HG03196 (cell line): ENCODE data around the gene OSBPL3.
A peak's percentile ranks its signal among the peaks of the same experiment; 100 is the strongest.

Experiments used
- ATAC-seq: cut with Tn5 transposase; IDR thresholded peaks from one replicate; pipeline ENCODE4 v1.9.1; 2021; ENCODE audit not compliant: unreplicated experiment

OSBPL3 gene

DNA sequence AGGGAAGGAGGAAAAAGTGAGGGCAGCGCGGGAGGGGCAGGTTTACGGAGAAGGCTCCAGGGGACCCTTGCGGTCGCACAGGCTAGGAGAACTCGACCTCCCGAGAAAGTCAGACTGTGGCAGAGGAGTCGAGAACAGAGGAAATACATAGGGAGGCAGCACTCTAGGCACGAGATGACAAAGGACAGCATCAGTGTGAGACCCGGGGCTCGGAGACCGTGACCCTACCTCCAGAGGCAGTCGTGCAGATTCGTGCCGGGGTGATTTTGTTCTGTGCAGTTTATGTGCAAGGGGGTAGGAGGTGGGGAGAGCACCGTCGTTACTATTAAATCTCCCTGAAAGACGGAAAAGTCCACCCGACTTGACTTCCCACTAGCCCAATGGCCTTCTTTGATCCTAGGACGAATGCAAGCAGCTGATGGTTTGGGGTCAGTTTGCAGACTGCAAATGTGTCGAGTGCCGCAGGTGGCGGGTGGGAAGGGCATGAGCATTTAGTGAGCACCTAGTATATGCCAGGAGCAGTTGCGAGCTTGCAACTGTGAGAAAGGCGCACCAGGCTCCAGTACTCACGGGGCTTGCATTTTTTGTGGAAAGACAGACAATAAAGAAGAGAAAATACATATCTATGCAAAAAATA lies 674 bp upstream of the OSBPL3 start:
- ATAC-seq: peak; percentile 18

DNA sequence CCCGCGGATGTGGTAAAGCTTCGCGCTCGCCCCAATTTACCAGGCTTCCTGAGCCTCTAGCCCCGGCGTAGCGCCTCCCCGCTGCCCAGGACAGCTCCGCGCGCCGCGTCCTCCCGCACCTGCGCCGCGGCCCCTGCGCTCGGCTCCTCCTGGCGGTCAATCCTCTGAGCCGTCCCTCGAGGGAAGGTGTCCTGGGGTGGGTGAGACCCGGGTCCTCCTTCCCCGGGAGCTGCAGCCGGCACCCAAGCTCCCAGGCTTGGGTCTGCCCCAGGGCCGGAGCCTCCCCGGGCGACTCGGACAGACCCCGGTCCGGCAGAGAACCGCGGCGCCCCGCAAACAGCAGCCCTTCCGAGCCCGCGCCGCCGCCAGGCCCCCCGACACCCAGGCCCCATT lies 512 bp downstream of the OSBPL3 start:
- peak; percentile 37 for ATAC-seq

DNA sequence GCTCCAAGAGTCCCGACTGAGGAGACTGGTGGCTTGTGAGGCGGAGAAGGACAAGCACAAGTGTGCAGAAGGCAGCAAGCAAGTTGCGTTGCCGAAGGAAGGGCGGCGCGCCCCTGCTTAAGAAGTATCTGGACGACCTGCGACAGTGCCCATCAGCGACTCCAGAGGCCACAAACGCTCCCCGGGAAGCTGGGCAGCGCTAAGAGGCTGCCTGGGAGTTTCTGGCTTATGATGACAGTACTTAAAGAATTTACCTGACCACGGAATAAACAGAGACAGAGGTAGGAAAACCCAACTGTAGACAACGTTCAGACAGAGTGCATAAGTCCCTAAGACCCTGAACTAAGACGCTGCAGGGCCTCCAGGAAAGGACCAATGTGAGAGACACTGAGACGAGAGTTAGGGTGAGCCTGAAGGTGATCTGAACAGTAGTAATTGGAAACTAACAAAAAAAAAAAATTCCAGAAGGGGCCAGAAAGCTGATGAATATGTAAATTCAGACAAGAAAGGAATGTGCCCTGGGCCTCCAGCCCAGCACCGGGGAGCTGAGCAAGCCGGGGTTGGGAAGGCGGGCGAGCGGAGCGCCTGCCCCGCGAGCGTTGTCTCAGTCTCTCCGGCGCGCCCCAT lies 1.0 kb downstream of the OSBPL3 start:
- no peak for ATAC-seq

DNA sequence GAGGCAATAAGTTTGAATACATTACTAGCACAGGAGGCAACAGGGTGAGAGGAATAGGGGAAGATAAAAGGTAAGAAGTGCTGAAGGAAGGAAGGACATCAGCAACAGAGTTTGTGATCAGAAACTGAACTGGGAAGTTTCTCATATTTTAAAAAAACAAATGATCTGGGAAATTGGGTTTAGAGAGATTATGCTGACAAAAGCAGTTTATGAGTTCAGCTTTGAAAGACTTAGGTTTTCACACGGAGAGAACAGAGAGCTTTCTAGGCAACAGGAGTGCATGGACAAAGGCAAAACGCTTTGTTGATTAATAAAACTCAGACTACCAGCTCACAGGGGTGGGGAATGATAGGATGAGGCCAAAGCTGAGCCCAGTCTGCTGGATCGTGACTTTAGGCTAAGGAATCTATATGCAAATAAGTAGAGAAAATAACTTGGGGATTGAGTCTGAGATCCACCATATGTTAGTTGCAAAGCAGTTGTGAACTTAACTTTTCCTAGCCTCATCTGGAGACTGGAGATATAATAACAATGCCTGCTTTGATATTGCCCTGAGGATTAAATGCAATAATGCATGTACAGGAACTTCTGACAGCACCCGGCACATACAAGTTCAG lies 4.2 kb downstream of the OSBPL3 start:
- no peak for ATAC-seq

DNA sequence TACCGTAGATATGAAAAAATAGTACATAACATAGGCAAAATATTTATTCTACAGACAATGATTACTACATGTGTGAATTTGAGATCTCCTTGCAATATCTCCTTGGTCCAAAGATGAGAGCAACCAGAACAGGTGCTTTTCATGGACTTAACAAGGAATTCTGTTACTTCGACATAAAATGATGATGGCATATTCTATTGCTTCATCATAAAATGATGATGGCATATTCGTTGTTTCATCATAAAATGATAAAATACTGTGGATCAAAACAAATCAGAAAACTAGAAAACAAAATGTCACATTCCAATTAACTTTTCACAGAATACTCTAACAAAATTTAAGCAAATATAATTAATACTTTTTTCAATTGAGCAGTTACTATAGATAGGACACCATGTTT lies 4.8 kb downstream of the OSBPL3 start:
- ATAC-seq: no peak

DNA sequence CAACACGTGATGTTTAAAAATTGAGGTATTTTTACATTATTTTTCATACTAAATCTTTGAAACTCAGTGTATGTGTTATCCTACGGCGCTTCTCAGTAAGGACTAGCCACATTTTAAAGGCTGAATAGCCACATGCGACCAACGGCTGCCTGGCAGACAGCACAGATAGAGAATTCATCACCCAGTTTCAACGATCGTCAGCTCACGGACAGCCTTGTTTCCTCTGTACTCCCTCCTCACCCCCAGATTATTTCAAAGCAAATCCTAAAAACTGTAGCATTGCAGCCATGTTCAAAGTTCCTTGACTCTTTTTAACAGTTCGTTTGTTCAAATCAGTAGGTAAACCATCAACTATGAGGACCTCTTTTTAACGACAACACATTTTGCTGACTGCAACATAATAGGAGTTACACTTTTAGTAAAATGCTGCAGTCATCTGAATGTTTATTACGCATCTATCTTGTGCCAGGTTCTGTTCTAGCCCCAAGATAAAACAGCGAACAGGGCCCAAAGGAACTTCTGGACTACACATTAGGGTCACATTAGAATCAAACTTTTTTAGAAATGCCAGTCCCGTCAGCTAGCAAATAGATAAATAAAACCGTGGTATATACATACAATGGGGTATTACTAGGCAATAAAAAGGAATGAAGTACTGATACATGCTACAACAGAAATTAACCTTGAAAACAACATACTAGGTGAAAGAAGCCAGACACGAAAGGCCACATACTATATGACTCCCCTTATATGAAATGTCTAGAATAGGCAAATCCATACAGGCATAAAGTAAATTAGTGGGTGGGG lies 5.7 kb downstream of the OSBPL3 start:
- ATAC-seq: no peak

DNA sequence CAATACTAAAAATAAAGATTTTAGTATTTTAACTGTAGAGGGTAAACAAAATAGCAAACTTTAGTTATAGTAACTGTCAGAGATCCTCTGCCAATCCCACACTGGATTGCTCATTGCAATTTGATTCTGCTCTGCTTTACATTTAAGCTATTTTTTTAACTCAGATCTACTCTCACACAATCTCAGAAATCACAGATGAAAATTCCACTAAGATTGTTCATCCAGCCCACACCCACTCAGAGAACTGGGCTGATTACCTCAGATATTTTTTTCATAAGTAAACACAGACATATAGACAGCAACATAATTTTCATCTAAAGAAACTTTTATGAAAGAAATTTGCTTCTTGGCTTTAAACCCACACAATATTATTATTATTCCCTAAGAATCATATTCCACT lies 7.0 kb downstream of the OSBPL3 start:
- no peak for ATAC-seq

DNA sequence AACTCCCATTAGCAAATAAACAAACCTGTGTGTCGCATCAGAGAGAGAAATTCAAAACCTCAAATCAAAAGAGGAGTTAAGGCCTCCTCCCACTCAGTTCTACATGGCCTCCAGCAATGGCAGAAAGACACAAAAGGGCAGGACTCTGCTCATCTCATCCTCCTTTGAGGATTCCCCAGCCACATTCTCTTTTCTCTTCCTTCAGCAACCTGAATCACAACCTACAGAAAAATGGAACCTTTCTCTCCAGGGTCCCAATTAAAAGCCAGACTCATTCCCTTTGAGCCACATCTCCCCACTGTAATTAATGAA lies 7.9 kb downstream of the OSBPL3 start:
- ATAC-seq: no peak

DNA sequence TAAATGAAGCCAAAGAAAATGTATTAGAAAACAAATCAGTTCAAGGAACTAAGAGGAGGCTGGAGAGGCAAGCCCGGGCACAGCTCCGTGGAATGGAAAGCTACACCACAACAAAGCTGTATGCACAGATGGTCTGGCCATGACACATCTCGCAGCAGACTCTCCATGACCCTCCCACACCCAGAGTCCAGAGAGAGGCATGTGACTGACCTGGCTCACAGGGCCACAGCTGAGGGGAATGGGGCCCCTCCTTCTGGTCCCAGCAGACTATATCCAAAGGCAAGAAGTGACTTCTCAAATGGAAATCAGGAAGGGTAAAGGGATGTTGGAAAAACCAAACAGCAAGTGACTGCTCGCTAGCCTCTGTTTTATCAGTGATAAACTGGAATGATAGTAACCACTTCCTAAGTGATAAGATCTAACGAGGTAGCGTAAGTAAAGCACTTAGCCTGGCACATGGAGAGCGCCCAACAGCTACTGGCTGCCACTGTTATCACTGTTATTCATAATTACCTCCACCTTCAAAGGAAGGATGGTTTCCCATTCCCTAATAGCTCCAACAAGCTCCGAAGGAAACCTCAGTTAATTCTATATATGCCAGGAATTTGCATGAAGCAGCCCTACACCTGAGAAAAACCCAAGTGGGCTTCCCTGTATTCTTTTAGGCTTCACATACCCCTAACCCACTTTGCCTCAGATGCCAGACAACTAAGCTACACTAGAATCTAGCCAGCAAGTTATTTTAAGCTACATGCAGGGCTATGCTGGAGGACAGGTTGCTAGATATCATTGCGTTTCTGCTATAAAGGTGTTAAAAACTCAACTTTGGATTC lies 8.4 kb downstream of the OSBPL3 start:
- no peak for ATAC-seq

DNA sequence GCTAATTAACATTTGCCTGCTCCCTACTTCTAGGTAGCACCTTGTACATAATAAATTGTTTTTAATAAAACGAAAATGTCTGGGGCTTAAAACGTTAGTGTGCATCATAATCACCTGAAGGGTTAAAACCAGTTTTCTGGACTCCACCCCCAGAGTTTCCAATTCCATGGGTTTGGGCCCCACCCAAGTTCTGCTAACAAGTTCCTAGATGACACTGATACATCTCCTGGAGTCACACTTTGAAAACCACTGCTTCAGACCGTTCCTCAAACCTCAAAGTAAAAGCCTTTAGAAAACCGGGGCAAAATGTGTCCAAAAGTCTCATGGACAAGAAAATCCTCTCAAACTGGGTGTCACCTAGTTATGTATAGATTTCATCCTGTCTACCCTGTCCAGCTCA lies 9.3 kb downstream of the OSBPL3 start:
- no peak for ATAC-seq

DNA sequence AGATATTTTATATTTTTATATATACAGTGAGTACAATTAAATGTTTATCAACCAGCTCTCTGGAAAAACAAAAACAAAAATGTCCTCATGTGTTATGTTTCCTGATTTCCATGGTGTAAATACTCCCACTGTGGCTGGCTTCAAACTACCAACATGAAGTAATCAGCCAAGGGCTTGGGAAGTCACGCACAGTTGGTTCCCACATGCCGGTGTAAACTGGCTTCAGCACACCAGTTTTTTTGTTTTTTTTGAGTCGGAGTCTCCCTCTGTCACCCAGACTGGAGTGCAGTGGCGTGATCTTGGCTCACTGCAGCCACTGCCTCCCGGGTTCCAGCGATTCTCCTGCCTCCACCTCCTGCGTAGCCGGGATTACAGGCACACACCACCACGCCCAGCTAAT lies 11.8 kb downstream of the OSBPL3 start:
- no peak for ATAC-seq

DNA sequence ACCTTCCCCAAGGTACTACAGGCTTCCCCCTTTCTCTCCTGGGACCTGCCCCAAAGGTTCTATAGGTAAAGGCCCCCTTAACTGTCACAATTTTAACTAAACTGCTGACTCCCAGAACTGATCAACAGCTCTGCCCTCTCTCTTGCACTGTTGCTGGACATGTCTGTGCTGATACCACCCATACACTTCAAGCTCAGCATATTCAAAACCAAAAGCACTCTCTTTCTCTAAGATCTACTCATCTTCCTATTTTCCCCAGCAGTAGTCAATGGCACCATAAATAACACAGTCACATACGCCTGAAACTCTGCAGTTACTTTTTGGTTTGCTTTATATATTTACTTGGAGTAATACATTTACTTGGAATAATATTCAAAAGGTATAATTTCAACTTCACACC lies 12.3 kb downstream of the OSBPL3 start:
- ATAC-seq: no peak

DNA sequence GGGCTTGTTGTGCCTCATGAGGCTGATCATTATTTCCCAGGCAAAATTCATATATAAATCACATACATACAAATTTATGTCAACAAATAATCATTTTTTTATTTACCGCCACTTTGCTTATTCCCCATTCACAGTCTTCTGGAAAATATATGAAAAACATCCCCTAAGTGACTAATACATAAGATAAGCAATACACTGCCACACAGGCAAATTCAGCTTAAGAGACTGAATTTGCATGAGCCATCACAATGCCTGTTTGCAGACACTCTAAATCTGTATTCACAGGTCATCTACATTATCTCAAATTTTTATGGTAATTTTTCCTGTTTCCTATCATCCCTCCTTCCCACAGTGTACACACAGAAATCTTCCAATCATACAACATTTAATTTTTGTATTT lies 13.2 kb downstream of the OSBPL3 start:
- no peak for ATAC-seq

DNA sequence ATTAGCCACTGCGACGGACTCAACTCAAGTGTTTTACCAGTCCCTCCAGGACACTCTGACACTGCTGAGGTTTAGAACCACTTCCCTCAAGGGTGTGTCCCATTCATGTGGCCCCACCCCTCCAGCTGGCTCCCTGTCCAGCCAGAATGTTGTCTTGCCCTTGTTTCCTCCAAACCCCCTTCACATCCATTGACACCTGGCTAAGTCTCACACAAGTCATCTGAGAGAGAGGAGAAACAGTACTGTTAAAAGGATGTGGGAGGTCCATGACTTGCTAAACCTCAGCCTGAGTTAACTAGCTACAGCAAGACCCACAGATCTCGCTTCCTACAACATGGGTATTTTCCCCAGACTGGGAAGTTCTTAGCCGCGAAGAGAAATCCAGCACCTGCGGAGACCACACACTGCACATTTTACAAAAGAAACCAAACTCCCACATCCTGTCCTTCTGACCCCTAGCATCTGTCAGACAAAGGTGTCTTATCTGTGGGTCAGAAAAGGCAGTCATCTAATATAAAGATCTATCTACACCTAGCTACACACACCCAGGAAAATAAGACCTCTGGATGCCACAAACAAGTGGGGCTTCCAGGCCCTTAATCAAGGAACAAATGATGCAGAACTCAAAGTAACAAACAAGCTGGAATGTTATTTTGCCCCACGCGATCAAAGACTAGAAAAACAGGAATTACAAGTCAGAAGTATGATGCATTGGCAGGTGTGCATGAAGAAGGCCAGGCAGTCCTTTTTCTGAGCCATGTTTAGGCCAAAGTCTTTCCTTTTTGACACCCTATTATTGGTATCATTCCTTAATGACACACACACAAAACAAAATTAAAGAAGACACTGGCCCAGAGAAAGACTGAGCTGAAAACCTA lies 13.9 kb downstream of the OSBPL3 start:
- ATAC-seq: peak; percentile 84

DNA sequence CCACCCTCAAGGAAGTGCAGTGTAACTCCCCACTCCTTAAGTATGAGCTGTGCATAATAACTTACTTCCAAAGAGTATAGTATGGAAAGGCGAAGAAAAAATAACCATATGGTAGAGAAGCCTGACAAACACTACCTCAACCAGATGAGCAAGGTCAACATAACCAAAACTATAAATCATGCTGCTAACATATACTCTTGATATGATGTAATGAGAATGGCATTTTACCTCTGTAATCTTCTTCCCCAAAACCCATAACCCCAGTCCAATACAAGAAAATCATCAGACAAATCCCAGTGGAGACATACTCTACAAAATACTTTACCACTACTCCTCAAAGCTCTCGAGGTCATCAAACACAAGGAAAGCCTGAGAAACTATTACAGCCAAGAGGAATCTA lies 15.8 kb downstream of the OSBPL3 start:
- ATAC-seq: no peak

DNA sequence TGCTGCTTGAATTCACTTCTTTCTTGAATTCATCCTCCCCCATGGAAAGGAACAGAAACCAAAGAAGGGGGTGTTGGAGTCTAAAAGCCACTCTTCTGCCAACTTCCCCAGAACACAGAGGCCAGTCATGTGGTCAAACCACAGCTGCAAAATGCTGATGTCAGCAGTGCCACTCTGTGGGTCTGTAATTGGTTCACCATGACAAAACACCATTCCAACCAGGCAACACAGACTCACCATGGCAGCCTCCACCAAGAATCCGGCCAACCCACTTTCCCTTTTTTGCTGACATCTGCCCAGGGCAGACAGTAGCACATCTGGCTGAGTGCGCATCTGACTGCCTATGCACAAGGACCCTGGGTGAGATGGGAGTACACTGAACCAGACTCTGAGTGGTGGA lies 16.8 kb downstream of the OSBPL3 start:
- peak; percentile 31 for ATAC-seq

DNA sequence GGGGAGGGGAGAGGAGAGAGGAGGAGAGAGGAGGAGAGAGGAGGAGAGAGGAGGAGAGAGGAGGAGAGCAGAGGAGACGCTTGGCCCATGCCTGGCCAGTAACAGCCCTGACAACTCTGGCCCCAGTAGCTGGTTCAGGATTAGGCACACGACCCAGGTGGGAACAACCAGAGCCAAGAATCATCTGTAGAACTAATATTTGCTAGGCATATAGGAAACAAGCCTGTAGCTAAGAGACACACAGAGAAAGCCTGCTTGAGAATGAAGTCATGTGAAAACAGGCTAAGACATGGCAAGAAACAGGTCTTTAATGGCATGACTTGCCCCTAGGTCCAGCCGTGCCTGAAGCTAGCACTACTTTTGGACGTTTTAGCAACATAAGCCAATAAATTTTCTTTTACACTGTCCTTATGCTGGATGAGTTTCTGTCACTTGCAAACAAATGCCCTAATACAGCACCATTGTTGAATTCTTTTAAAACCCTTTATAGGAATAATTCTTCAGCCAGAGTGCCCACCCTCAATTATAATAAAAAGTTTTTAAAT lies 17.5 kb downstream of the OSBPL3 start:
- no peak for ATAC-seq

DNA sequence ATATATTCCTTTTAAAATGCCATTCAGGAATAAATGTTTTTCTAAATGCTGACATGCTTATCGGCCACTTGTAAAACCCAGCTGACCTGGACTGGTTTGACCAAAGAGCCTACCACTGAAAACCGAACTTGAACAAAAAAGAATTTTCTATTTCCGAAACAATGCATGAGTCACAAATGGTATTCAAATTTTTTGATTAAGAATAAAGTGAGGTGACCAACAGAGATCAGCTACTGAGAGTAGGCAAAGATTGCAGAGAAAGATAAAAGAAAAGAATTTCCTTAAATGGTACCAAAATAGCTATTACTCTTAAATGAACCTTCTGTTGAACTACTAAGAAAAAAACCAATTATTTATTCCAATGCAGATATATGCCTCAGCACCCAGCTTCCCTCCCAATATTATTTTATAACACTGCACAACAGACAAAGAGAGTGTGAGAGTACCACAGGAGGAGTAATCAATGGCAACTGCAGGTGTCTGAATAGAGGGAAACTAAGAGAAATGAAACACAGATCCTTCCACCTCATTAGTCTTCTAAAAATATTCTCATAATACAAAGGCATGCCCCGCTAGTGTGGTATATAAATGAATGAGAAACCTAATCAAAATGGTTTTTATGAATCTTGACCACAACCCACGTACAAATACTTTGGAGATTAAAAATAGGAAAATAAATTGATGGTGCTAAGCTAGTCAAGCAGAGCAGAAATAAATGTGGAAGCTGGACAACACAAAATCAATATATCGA lies 20.1 kb downstream of the OSBPL3 start:
- ATAC-seq: no peak

DNA sequence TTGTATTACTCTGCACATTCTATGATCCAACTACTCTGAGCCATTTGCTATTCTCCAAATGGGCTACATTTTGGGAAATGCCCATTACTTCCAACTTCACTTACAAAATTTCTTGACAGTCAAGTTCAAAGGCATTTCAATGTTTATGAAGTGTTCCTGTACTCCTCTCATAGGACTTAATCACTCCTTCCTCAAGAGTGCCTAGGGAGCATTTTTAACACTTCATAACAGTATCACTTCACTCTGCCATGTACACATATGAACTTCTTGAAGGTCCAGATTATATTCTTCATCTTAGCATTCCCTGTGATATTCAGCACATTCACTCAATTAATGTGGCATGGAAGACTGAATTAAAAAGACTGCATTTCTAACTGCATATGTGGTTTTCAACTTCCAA lies 21.6 kb downstream of the OSBPL3 start:
- no peak for ATAC-seq
